ENCODE data around the gene PHYHD1. TPM values are rescaled to one million over a fixed set of nuclear protein-coding genes. Genes with fewer than 3 reads are reported as not detected.

The PHYHD1 gene
- total and polyA plus RNA-seq, 10 of the 15 experiments (the other 5 are each of a cell fraction or from before 2014, with no cell fraction given), result 0.09 to 0.17 TPM; not detected in 8

DNA sequence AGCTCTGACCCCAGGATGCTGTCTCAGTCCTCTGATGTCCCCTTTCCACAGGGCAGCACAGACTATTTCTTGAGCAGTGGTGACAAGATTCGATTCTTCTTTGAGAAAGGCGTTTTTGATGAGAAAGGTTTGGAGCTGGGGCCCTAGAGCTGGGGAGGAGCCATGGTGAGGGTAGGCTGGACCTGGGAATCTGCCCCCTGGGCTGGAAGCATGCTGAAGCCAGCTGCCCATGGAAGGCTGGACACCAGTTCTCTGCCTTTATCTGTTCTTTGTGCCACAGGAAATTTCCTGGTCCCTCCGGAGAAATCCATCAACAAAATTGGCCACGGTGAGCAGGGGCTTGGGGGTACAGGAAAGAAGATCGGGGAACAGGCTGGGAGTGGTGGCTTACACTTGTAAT, 12.9 kb downstream of the PHYHD1 start:
- H3K4me1 ChIP-seq (ENCODE audit: control insufficient read depth, insufficient read depth, low read length), result no peaks in the 10 kb centered on the region
- no peak for ATAC-seq
- no peak overlapping the region for H2AFZ ChIP-seq (ENCODE audit: control insufficient read depth, low read depth, low read length)
- in situ Hi-C loops (cut with MboI), result no loop called here
- ChIA-PET CTCF (no interaction called here), RAD21 (ENCODE audit: unreplicated experiment) (no interaction called here), SMC1A (ENCODE audit: uncharacterized antibody, unreplicated experiment) (no interaction called here), POLR2A (no interaction called here)
- H3K4me3 ChIP-seq, result no peak overlapping the region
- no peaks in the 10 kb centered on the region for H4K20me1 ChIP-seq (ENCODE audit: control insufficient read depth, insufficient read depth)
- no peak for DNase-seq (ENCODE audit: low read depth, low spot score)
- intact Hi-C loops (cut with micrococcal nuclease; ENCODE audit: unreplicated experiment), result no loop called here
- no peak overlapping the region for H3K27ac ChIP-seq (ENCODE audit: control insufficient read depth, insufficient read depth)
- H3K9ac ChIP-seq (ENCODE audit: control insufficient read depth, insufficient read depth, low read length), result no peak overlapping the region
- H3K9me3 ChIP-seq (replicated peaks; ENCODE audit: control insufficient read depth, insufficient read depth, low read length), result no peaks in the 10 kb centered on the region
- no TSS peak for BruUV-seq (replicated peaks)
- H3K79me2 ChIP-seq (ENCODE audit: control insufficient read depth, insufficient read depth, low read length), result no peaks in the 10 kb centered on the region
- H3K27me3 ChIP-seq (replicated peaks in 1 of 2; ENCODE audit: control insufficient read depth in 2 of 2, insufficient read depth in 2 of 2, low read length in 1 of 2), result no peaks in the 10 kb centered on the region
- H3K4me2 ChIP-seq (ENCODE audit: control insufficient read depth, insufficient read depth), result no peak overlapping the region
- 63% methylated on average over 5 of the region's 5 CpGs for WGBS (ENCODE audit: insufficient coverage, insufficient replicate concordance, low lambda C conversion rate, missing lambda C conversion rate)
- FAIRE-seq, result no peak
- no peaks in the 10 kb centered on the region for H3K36me3 ChIP-seq (ENCODE audit: control insufficient read depth in 2 of 2, insufficient read depth in 2 of 2, low read length in 1 of 2)
- TF ChIP-seq EP300 (IDR thresholded peaks at IDR 0.05; ENCODE audit: borderline replicate concordance in 1 of 2, control insufficient read depth in 1 of 2, low read depth in 2 of 2, low read length in 2 of 2) (no peak), RFX5 (IDR thresholded peaks at IDR 0.05; ENCODE audit: low read depth, low read length) (no peak), FOXK2 (IDR thresholded peaks at IDR 0.05) (no peak), TBL1XR1 (IDR thresholded peaks at IDR 0.05; ENCODE audit: low read depth, low read length) (no peak), RELA (IDR thresholded peaks at IDR 0.05; ENCODE audit: borderline replicate concordance, partially characterized antibody) (no peak), ASH2L (IDR thresholded peaks at IDR 0.05; ENCODE audit: borderline replicate concordance, low read depth) (no peak), DPF2 (IDR thresholded peaks at IDR 0.05) (no peak), POLR2A (IDR thresholded peaks at IDR 0.05; ENCODE audit: low read depth, low read length) (no peak), CHD1 (IDR thresholded peaks at IDR 0.05; ENCODE audit: low read depth, low read length) (no peak), CREB1 (IDR thresholded peaks at IDR 0.05; ENCODE audit: low read depth) (no peak), ZNF384 (IDR thresholded peaks at IDR 0.05; ENCODE audit: borderline replicate concordance, low read depth, low read length) (no peak), HCFC1 (IDR thresholded peaks at IDR 0.05; ENCODE audit: low read length) (no peak), RBBP5 (conservative IDR thresholded peaks at IDR 0.05) (no peak)
- TF ChIP-seq, protein P1, sequence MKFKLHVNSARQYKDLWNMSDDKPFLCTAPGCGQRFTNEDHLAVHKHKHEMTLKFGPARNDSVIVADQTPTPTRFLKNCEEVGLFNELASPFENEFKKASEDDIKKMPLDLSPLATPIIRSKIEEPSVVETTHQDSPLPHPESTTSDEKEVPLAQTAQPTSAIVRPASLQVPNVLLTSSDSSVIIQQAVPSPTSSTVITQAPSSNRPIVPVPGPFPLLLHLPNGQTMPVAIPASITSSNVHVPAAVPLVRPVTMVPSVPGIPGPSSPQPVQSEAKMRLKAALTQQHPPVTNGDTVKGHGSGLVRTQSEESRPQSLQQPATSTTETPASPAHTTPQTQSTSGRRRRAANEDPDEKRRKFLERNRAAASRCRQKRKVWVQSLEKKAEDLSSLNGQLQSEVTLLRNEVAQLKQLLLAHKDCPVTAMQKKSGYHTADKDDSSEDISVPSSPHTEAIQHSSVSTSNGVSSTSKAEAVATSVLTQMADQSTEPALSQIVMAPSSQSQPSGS (IDR thresholded peaks at IDR 0.05; ENCODE audit: low read length), result no peak
- TF ChIP-seq, protein P2, sequence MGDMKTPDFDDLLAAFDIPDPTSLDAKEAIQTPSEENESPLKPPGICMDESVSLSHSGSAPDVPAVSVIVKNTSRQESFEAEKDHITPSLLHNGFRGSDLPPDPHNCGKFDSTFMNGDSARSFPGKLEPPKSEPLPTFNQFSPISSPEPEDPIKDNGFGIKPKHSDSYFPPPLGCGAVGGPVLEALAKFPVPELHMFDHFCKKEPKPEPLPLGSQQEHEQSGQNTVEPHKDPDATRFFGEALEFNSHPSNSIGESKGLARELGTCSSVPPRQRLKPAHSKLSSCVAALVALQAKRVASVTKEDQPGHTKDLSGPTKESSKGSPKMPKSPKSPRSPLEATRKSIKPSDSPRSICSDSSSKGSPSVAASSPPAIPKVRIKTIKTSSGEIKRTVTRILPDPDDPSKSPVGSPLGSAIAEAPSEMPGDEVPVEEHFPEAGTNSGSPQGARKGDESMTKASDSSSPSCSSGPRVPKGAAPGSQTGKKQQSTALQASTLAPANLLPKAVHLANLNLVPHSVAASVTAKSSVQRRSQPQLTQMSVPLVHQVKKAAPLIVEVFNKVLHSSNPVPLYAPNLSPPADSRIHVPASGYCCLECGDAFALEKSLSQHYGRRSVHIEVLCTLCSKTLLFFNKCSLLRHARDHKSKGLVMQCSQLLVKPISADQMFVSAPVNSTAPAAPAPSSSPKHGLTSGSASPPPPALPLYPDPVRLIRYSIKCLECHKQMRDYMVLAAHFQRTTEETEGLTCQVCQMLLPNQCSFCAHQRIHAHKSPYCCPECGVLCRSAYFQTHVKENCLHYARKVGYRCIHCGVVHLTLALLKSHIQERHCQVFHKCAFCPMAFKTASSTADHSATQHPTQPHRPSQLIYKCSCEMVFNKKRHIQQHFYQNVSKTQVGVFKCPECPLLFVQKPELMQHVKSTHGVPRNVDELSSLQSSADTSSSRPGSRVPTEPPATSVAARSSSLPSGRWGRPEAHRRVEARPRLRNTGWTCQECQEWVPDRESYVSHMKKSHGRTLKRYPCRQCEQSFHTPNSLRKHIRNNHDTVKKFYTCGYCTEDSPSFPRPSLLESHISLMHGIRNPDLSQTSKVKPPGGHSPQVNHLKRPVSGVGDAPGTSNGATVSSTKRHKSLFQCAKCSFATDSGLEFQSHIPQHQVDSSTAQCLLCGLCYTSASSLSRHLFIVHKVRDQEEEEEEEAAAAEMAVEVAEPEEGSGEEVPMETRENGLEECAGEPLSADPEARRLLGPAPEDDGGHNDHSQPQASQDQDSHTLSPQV (IDR thresholded peaks at IDR 0.05), result no peak
- TF ChIP-seq, protein P3, sequence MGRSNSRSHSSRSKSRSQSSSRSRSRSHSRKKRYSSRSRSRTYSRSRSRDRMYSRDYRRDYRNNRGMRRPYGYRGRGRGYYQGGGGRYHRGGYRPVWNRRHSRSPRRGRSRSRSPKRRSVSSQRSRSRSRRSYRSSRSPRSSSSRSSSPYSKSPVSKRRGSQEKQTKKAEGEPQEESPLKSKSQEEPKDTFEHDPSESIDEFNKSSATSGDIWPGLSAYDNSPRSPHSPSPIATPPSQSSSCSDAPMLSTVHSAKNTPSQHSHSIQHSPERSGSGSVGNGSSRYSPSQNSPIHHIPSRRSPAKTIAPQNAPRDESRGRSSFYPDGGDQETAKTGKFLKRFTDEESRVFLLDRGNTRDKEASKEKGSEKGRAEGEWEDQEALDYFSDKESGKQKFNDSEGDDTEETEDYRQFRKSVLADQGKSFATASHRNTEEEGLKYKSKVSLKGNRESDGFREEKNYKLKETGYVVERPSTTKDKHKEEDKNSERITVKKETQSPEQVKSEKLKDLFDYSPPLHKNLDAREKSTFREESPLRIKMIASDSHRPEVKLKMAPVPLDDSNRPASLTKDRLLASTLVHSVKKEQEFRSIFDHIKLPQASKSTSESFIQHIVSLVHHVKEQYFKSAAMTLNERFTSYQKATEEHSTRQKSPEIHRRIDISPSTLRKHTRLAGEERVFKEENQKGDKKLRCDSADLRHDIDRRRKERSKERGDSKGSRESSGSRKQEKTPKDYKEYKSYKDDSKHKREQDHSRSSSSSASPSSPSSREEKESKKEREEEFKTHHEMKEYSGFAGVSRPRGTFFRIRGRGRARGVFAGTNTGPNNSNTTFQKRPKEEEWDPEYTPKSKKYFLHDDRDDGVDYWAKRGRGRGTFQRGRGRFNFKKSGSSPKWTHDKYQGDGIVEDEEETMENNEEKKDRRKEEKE (IDR thresholded peaks at IDR 0.05), result no peak
